LNCAP (cell line): ENCODE measurements around the gene CRELD2.

Source experiments
- TF ChIP-seq, protein P1 (sequence below): fragments of 450-650 bp; IDR thresholded peaks from 2 replicates; pipeline ENCODE4 v1.5.1; 2017; ENCODE audit warnings: mild to moderate bottlenecking

CRELD2 gene

DNA sequence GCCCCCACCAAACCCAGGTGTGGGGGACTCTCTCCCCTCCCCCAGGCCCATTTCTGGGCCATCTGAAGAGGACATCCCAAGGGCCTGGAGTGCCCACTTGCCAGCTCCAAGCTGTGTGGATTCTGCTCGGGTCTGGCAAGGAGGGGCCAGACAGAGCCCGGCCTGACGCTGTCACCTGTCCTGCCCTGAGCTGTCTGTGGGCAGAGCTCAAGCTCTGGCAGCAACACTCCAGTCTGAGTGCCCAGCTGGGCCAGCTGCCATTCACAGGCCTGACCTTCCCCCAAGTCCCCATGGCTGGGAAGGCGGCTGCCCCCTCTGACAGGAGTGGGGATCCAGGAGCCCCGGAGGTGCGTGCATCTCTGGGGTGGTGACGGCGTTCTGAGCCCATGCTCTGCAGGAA lies 35.9 kb downstream of the CRELD2 start:
- TF ChIP-seq, protein P1, sequence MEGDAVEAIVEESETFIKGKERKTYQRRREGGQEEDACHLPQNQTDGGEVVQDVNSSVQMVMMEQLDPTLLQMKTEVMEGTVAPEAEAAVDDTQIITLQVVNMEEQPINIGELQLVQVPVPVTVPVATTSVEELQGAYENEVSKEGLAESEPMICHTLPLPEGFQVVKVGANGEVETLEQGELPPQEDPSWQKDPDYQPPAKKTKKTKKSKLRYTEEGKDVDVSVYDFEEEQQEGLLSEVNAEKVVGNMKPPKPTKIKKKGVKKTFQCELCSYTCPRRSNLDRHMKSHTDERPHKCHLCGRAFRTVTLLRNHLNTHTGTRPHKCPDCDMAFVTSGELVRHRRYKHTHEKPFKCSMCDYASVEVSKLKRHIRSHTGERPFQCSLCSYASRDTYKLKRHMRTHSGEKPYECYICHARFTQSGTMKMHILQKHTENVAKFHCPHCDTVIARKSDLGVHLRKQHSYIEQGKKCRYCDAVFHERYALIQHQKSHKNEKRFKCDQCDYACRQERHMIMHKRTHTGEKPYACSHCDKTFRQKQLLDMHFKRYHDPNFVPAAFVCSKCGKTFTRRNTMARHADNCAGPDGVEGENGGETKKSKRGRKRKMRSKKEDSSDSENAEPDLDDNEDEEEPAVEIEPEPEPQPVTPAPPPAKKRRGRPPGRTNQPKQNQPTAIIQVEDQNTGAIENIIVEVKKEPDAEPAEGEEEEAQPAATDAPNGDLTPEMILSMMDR = no peak

DNA sequence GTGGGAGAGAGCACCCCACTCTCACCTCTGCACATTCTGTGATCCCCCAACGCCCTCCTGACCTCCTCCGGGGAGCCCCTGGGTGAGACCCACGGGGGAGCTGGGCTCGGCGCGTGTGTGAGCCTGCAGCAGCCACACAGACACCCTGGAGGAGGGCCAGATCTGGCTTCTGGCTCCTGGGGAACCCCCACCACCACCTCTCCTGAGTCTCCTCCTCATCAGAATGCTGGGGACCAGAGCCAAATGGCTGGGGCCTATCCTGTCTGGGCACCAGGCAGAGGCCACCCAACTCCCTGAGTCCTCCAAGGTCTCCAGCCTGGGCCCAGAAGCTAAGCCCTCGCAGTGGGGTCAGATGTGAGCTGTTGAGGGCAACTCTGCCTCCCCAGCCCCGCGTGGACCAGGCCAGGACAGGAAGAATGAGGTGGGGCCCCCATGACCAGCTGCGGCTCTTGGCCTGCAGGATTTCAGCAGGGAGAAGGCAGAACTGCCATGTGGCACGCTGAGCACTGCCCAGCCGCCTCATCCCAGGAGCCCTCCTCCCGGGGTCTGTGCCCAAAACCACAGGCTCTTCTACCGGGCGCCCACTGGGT lies 36.7 kb downstream of the CRELD2 start:
- TF ChIP-seq, protein P1 = no peak

DNA sequence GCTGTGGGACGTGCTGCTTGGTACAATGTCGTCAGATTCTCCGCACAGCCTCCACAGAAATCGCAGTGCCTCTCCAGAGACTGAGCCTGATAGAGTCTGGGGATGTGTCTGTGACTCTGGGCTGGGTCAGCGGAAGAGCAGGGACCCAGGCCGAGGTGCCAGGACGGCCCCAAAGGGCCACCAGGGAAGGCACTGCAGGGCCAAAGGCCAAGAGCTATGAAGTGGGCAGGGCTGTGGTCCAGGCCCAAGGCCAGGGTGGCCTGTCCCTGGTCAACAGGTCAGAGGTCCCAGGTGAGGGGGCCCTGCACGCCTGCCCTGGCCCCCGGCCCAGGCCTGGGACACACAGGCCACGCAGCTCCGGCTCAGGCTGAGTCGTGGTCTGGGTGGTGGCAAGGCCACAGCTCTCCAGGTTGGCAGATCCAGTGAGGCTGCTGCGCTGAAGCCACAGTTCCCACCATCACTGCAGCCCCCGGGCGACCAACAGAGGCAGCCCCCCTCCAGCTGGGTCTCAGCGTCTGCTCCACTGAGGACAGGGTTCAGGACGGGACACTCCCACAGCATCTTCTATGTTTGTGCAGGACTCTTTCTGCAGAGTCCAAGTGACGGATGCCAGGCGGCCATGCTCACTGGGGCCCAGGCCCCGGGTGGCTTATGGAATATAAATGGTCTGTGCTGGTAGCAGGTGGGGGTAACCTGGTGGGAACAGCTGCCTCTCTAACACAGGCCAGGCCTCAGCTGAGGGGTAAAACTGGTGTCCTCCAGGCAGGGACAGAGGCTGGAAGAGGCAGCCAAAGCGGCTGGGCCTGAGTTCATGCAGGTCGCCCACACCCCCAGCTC lies 37.4 kb downstream of the CRELD2 start:
- TF ChIP-seq, protein P1 = no peak

DNA sequence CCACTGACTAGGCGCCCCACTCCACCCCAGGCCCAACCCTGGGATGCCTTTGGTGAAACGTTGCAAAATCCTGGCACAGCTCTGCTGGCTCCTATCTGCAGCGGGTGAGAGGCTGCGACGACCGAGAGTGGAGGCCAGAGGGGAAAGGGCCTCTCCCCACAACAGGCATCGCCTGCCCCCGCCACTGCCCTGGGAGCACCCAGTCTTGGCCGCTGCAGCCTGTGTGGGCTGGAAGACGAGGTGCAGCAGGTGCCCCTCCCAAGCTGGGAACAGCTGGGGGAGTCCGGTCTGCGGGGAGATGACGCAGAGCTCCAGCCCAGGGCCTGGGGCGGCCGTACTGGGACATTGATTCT lies 38.0 kb downstream of the CRELD2 start:
- TF ChIP-seq, protein P1 = no peak

DNA sequence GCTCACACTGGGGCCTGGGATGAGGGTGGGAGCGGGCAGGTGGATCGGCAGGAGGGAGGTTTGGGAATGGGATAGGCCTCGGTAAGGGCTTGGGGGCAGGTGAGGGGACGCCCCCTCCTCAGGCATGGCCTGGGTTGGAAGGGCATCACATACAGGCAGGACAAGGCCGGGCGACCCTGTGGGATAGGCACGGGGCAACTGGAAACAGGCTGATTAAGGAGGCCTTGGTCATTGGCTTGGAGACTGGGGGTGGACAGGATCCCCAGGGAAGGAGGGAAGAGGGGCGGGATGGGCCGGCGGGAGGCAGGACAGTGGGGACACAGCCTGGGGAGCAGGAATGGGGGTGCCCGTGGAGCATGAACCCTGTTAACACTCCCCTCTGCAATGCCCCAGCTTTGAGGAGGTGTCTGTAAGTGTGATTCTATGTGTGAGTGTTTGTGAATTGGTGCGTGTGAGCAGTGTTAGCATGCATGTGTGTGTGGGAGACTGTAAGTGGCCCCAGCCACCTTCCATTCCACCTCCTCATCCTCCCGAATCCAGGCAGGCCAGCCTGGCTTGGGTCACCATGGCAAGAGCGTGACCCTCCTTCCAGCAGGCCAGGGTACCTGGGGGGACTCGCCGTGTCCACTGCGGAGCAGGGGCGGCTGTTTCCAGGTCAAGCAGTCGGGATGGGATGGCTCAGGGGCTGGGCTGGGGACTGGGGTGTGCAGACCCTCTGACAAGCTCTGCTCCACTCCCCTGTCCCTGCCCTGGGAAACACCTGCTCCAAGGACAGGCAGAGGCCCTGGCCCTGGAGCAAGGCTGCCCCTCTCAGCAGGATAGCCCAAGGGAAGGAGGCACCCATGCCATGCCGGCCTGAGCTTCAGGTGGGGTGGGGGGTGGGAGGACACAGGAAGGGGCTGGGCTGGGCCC lies 38.7 kb downstream of the CRELD2 start:
- TF ChIP-seq, protein P1 = no peak

DNA sequence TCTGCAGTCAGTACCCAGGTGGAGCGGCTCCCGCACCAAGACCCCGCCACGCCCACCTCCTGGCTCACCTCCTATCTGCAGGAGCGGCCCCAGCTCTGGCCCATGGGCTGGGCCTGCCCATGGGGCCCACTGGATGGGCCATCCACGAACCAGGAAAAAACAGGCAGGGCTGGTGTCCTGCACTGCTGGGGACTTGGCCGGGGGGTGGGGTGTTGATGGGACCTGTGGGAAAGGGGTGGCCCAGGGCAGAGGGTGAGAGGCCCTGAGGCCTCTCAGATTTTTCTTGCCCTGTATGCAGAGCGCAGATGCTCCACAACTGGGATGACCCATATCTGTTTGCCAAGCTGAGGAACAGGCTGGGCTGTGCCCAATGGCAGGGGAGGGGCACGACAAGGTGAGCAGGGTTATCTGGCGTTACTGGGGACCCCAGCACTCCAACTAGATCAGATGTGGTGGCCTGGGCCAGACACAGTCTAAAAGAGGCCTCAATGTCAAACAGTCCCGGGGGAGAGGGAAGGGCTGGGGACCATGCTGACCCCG lies 39.5 kb downstream of the CRELD2 start:
- TF ChIP-seq, protein P1 = no peak

DNA sequence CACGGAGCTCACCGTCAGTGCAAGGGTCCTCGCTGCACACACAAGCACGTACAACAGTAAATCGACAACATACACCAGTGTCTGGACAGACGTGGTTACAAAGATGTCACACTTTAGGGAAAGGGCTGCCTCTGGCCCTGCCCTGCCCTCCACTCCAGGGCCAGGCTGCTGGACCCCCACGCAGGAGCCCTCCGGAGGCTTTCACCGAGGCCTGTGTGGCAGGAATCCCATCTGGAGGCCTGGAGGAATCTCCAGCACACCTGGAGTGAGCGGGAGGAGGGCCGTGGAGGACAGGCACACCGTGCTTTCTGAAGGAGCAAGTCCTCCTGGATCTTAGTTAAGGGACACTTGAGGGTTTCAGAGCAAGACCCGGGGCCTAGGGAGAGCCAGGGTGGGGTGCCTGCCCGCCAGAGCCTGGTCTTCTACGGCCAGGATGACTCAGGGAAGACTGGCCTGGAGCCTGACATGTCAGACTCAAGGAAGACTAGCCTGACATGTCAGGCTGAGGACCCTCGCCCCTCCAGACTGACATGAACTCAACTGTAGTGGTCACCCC lies 40.0 kb downstream of the CRELD2 start:
- TF ChIP-seq, protein P1 = no peak
